Measurements from ENCODE around the gene USH2A.

The USH2A gene

DNA sequence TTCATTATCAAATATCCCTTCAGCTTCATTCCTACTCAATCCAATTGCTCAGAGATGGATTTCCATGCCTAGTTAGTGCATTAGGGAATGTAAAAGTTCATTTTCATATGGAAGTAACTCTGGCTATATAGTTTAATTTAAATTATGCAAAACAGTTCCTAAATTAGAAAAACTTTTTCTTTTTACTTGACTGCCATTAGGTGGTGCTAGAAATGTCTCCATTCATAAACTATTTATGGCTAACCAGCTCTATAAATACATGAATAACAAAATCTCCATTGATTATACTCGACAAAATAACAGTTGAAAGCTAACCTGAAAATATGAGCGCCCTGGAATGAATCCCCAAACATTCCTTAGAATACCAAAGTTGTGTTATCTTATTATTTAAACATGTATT is 311.4 kb downstream of the USH2A start:
- peak in 1 of 3 donors; percentile 9 for DNase-seq

DNA sequence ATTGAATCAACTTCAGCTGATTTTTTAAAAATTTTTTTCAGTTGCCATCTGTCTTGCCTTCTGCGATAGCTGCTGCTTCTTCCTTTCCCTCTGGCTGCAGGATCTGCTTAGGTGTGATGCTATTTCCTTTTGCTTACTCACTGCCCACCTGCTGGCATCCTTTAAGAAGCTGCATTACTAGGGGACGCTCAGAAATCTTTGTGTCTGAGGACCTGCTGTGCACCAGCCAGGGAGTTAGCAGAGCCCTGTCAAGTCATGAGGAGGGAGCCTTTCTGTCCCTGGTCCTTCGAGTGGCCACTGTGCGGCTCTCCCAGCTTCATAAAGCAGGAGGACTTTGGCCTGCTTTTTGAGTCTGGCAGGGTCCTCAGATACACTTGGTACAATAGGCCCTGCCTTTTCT is 327.8 kb downstream of the USH2A start:
- no peak for DNase-seq

DNA sequence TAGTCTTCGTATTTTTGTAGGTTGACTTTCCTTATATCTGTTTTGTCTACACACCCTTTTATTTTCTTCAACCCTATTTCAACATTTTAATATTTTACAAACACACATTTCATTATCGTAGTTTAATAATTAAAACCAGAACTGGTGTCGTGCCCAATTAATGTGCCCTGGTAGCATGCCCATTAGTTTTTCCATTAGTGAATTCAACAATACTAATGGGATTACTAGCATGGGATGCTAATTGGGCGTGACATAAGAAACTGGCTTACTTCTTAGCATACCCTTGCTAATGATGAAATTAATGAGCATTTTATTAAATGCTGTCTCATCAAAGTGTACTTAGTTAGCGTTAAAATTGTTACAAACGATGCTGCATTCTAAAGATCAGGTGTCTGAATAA is 332.7 kb downstream of the USH2A start:
- no peak for DNase-seq

DNA sequence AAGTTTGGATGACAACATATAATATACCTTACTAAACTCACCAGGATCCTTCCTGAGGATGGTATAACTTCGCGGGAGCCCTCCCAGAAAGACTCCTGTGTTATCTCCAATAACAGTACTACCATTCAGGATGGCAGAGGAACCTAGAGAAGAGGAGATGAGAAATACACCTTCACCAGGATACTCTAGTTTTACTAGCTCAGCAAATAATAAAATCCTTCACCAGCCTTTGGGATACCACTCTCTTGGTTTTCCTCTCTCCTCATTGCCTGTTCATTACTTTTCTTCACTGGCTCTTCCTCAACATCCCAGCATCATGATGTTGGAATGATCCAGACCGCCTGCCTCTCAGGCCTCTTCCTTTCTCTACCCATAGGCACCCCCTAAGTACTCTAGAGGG is 336.6 kb downstream of the USH2A start:
- DNase-seq = no peak

DNA sequence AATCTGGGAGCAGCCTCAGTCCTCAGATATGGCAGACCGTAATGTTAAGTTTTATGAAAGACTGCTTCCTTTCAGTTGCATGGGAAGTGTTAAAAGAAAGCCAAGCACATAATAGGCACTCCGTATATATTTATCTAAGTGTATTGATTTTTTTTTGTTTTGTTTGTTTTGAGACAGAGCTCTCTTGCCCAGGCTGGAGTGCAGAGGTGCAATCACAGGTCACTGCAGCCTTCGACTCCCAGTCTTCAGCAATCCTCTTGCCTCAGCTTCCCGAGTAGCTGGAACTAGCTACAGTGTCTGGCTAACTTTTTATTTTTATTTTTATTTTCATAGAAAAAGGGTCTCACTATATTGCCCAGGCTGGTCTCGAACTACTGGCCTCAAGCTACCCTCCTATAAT is 341.8 kb downstream of the USH2A start:
- DNase-seq = no peak

DNA sequence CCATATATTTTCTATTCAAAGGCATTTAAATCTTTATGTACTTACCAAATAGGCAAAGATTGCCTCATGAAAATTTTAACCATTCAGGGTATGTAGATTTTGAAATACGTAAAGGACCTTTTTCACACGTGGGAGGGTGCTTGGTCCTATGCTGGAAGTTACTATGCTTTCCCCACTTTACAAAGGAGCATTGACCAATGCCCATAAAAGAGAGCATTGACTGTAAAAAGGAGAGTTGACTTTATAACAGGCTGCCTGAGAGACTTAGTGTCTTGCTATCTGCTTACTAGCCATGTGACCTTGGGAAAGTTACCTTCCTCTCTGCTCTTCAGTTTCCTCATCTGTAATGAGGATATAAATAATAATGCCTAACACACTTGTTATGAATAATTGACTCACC is 346.5 kb downstream of the USH2A start:
- DNase-seq = no peak

DNA sequence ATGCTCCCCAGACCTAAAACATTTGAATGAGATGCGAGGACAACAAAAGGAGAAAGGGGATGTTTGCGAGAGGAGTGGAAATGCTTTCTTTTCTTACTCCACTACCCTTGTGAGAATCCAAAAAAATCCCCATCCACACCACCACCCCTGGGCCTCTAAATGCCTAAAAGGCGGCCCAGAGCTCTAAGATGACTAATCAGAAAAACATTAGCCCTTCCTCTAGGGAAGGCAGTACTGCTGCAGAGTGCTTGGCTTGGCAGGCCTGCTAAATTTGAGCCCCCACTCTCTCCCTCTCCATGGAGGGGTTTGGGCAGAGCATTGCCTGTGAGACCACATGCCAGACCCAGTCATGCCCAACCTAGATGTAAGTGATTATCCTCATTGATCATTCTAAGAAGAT is 347.9 kb downstream of the USH2A start:
- no peak for DNase-seq

DNA sequence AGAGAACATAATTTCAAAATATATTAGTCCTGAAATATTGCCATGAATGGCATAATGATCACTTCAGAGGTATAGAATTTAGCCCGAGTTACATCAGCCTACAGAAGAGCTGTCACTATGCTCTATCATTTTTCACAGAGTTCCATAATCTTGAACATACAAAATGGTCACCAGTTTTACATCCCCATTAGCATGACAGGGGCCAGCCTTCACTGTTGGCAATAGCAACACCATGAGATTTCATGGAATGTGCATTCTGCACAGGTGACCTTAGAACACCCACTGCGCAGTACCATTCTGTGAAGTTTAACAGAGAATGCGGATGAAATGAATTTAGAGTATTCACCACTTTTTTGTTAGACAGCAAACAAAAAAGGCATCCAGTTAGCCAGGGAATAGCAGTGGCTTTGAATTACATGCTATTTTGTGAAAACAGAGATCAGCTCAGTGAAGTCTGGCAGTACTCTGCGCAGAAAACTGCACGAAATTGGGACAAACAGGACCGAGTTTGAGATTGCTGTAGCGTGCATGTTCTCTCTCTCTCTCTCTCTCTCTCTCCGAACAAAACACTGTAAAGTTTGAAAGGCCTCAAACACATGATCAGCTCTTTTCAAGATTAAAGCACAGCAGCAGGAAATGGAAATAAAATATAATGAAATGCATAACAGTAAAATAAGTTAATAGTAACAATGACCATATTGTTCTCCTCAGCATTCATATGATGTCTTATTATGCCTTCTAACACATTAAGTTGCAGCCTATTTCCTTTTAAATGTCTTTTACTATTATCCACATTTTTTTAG is 349.3 kb downstream of the USH2A start:
- no peak for DNase-seq

DNA sequence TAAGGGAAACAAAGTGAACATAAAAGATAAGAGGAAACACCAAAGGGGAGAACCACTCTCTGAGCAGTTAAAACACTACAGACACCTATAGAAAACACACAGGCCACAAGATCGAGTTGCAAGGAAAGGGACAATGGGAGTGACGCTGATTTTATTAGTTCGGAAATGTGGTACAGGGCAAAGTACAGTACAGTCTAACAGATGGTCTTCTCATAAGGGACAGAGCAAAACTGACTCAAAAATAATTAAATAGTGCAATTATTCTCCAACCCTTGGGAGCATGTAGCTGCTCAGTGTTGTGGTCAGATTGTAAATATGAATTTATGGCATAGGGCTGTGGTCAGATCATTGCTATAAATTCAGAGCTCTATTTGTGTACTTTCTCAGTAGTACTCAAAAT is 352.0 kb downstream of the USH2A start:
- no peak for DNase-seq

DNA sequence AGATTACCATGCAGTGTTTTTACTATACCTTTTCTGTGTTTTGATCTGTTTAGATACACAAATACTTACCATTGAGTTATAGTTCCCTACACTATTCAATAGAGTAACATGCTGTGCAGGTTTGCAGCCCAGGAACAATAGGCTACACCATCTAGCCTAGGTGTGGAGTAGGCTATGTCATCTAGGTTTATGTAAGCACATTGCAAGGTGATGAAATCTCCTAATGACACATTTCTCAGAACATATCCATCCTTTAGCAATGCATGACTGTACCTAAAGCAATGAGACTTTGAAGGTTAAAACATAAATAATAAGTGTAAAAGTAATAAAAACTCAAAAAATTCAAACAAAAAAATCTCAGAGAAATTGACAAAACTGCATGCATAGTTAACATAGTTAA is 358.6 kb downstream of the USH2A start:
- DNase-seq = no peak

DNA sequence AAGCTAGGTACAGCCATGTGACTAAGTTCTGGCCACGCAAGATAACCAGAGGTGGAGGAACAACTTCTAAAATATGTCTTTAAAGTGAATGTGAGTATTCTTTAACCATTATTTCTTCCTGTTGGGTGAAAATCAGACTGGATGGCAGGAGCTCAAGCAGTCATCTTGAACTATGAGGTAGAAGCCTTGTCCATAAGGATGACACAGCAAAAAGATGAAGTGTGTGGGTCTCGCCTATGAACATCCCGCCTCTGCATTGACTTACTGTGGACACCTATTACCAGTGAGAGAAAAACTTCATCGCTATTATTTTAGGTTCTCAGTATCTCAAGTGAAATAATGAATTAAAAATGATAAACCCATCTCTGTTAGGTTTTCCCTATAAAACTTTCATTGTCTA is 365.3 kb downstream of the USH2A start:
- no peak for DNase-seq

DNA sequence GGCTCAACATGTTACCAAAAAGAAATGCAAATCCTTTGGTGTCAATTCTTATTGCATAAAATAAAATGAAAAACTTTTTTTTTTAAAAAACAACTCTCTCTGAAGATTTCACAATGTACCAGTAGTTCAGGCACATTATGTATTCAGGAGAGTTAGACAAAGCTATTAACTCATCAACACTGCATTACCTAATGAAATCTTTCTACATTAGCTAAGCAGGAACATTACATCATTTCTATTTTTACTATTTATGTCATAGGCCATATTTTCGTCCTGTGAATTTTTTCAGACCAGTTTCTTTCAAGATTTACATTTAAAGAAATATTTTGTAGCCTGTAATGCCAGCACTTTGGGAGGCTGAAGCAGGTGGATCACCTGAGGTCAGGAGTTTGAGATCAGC is 366.2 kb downstream of the USH2A start:
- peak in 1 of 3 donors; percentile 1 for DNase-seq

DNA sequence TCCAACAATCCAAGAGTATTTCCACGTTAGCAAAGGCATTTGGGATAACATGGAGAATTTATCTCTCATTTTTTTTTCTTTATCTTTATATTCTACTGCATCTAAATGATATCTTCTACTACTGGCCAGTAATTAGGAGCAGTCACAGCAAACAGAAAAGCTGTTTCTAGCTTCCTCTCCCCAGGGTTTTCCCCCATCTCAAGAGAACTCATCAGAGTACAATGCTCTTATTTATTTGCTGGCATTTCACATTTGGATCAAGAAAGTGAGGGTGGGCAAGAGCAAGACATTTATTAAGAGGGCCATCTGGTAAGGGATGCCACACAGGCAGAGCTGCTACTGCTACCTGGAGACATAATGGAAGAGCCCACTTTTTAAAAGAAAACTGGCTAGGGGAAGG is 368.2 kb downstream of the USH2A start:
- no peak for DNase-seq

DNA sequence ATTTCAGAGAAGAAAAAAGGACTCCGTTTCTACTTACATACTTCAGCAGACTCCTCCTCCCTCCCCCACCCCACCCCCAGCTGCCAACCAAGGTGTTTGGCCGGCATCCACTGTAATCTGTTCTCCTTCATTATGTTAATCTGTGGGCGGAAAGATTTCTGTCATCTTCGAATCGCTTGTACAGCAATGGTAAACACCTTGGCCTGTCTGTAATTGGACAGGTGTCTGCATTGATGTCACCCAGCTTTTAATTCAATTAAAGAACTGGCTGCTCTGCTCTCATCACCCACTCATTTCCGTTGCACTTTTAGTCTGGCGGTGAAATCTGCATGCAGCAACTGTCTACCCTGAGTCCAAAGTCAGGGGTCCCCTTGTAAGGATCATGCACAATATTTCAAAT is 368.6 kb downstream of the USH2A start:
- no peak for DNase-seq

DNA sequence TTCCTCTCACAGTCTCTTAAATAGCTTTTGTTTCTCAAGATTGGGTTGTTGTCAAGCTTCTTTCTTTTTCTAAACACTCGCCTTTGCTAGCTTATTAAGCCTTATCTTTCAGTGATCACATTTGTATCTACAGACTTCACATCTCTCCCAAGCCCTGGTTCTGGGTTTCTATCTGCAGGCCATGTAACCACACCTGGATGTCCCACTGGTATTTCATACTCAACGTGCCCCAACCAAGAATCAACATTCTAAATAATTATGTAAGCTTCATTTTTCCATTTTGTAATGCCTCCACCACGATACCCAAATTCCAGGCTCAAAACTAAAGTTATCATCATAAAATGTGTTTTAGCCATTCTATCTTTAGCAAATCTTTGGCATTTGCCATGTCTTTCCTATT is 372.2 kb downstream of the USH2A start:
- DNase-seq = no peak

DNA sequence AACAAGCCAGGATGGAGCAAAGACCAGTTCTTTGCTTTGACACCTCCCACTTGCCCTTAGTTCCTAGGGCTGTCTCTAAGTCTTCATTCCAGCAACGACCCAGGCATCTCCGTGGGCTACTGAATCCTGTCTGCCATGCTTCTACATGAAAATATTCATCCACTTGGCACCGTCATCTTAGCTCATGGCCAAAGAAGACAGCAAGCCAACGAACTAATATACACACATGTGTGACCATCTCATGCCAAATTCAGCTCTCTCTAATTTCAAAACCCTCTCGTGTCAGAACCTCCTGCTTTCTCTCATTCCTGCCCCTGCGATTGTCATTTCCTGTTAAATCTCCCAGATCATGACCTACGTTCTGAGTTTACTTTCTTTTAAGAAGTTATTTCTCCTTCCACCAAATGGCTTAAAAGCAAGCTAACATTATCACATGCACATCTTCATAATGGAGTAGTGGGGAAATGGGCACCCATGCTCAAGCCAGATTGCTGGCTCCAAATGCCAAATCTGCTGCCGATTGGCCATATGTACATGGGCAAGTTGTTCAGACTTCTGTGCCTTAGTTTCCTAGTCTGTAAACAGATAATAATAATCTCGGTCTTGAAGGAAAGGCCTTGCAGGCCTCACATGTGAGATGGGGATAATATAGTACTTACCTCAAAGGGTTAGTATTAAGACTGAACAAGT is 373.4 kb downstream of the USH2A start:
- no peak for DNase-seq

DNA sequence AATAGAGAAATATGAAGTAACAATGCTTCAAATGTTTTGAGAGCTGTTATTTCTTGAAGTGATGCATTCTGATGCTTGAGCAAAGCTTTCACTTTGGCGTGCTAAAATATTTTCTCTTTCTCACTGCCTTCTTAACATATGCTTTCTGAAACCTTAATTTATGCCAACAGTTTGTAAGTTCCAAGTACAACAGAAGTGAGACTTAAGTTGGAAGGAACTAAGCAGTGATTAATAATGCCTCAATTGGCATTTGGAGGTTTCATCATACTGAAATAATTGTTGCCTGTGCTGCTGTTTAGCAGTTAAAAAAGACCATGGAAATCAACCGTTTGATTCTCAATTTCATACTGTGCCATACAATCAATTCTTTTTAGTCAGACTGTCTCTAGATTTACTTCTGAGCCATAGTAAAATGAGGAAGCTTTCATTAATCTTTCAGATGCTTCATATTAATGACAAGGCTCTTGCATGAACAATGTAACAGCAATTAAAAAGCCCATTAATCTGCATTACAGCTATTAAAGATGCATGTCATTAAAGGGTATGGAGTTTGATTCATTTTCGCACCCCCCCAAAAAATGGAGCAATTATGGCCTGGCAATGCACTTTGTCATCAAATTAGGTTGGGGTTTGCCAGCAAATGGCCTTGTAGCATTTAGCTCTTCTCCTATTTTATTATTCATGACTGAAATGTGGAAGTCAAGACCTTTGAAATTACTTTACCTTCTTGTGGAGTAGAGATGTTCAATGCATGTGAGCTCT is 375.3 kb downstream of the USH2A start:
- DNase-seq = no peak

DNA sequence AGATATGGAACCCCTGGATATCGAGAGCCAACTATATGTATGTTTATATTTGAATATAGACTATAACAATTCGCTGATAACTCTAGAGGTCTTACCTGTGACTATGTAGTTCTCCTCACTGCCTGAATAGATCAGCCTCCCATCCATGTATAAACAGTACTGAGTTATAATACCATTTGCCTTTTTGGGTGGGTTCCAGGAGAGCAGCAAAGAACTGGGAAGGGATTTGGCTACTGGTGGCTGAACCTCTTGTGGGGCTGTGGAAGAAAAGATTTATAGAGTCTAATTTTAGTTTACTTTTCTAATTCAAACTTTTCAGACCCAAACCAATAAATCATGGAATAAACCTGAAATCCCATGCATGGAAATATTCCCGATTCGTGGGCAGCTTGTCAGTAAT is 376.9 kb downstream of the USH2A start:
- no peak for DNase-seq

DNA sequence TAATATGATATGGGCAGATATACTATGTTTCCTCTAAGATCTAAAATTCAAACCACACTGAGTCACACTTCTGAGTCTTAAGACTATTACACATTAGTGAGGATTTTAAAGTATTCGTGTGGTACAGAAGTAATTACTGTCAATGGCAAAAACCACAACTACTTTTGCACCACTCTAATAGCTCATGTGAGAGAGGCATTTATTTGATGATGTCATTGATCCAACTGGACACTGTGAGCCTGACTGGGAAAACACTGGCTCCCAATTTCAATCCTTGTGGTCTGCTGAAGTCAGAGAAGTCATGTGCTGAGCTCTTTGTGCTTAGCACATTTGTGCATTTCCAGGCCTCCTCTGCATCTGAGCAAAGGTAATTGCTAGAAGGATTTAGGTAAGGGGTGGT is 377.8 kb downstream of the USH2A start:
- no peak for DNase-seq

DNA sequence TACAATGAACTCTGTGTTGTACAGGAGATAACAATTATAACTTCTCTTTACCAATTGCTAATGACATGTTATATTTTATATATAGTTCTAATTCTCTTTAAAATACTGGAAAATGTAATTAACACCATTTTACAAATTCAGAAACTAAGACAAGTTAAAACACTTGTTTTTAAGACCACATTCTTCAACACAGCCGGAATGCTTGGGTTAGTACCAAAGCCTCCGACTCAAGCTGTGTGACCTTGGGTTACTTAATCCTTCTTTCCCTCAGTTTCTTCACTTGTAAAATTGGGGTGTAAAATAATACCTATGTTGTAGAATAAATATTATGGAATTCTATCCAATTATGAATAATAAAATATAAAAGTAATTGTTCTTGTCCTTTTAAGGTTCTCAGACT is 378.7 kb downstream of the USH2A start:
- no peak for DNase-seq

DNA sequence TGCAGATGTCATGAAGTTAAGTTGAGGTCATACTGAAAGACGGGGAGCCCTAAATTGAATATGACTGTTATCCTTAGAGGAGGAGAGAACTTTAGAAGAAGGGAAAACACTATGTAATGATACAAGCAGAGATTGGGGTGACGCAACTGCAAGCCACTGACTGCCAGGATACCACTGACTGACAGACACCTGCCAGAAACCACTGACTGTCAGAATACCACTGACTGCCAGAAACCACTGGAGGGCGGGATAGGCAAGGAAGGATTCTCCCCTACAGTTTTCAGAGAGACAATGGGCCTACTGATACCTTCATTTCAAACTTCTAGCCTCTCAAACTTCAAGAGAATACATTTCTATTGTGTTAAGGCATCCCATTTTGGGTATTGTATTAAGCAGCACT is 388.7 kb downstream of the USH2A start:
- DNase-seq = no peak

DNA sequence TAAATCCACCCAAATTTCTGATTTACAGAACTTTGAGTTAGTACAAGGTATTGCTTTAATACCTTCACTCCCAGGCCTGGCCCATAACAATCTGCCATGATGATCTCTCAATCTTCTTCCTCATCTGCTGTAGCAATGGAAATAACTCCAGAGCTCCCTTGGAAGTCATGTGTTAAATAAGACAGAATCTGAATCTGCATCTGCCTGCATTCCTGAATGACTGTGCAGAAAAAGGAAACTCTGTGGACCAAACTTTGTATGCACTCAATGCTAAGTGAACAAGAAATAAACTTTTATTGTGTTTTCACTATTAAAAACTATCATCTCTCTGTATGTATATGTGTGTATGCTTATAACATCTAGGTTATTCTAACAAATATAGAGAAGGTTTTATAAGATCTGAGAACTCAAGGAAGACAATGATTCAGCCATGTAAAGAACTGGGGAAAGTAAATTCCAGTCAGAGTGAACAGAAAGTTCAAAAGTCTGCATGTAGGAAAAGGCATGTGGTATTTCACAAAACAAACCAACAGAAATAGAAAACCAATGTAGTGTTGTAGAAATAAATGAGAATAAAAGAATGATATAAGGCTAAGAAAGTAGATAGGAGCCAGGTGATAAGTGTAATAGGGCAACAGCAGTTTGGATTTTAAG is 390.2 kb downstream of the USH2A start:
- DNase-seq = no peak

DNA sequence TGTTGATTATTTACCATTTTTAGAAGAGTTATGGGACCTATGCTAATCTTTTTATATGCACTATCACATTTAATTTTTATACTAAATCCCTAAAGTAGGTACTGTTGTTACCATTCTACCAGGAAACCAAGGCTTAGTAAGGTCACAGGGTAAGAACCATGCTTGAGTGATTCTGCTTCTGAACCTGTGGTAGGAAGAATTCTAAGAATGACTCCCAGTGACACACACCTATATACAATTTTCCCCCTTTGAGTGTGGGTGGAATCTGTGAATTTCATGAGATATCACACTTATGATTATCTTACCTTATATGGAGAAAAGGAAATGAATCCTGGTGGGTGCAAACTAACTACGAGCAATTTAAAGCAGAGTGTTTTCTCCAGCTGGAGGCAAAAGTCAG is 391.0 kb downstream of the USH2A start:
- DNase-seq = no peak

DNA sequence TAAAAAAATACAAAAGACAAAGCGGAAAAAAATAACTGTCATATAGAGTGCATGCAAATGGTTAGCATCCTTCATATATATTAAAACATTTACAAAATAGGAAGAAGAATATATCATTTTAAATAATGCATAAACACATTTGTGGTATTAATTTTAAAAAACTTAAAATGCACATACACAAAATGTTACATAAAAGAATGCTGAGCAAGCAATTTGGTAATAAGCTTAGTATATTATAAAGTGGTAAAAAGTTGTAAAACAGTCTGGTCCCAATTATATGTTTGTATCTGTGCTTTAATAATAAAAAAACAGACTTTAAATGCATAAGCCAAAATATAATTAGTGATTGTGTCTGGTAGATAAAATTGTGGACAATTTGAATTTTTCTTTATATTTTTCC is 394.6 kb downstream of the USH2A start:
- DNase-seq = no peak
